T-helper 1 cell (primary cell): ENCODE measurements around the gene XAB2.
A peak's percentile ranks its signal among the peaks of the same experiment; 100 is the strongest.

Source experiments
- DNase-seq, 5 donors: peaks; one replicate each; pipeline ENCODE4 v3.0.0-alpha.2; 2012 to 2020

XAB2 gene

GRCh38 chr19:7648265-7649014 is 19.1 kb upstream of the XAB2 start:
- no peak for DNase-seq

GRCh38 chr19:7647156-7647555 is 17.8 kb upstream of the XAB2 start:
- DNase-seq, result no peak

GRCh38 chr19:7646426-7646700 is 17.0 kb upstream of the XAB2 start:
- no peak for DNase-seq

- DNase-seq, result no peak
These were observed 16.5 kb upstream of the XAB2 start for GRCh38 chr19:7645656-7646425.

GRCh38 chr19:7645163-7645562 is 15.8 kb upstream of the XAB2 start:
- DNase-seq, result no peak

- DNase-seq, result no peak
These were observed 15.2 kb upstream of the XAB2 start for GRCh38 chr19:7644550-7644877.

- peak in 1 of 5 donors; percentile 15 for DNase-seq
These were observed 14.5 kb upstream of the XAB2 start for GRCh38 chr19:7643629-7644549.

GRCh38 chr19:7643031-7643415 is 13.7 kb upstream of the XAB2 start:
- DNase-seq, result no peak

- DNase-seq, result no peak
These were observed 13.1 kb upstream of the XAB2 start for GRCh38 chr19:7642295-7643030.

- DNase-seq, result no peak
These were observed 12.2 kb upstream of the XAB2 start for GRCh38 chr19:7641290-7642276.

GRCh38 chr19:7640803-7641202 is 11.5 kb upstream of the XAB2 start:
- DNase-seq, result no peak

GRCh38 chr19:7639863-7640348 is 10.6 kb upstream of the XAB2 start:
- no peak for DNase-seq

- DNase-seq, result no peak
These were observed 9.6 kb upstream of the XAB2 start for GRCh38 chr19:7638802-7639465.

GRCh38 chr19:7637374-7638256 is 8.3 kb upstream of the XAB2 start:
- DNase-seq, result peak in 1 of 5 donors; percentile 18

GRCh38 chr19:7636691-7637373 is 7.5 kb upstream of the XAB2 start, which contains the start of gene STXBP2:
Gene STXBP2, plus strand, starts transcription at chr19:7637110. Its CDS starts 40 bp downstream, at chr19:7637150.
- DNase-seq, result peak; percentile 86 to 95 (median 92)

GRCh38 chr19:7636317-7636690 is 7.0 kb upstream of the XAB2 start:
- no peak for DNase-seq

GRCh38 chr19:7635670-7636069 is 6.3 kb upstream of the XAB2 start:
- no peak for DNase-seq

GRCh38 chr19:7633698-7634097 is 4.4 kb upstream of the XAB2 start, which contains the start of gene PCP2:
Gene PCP2, minus strand, starts transcription at chr19:7633719. Its CDS starts 262 bp downstream, at chr19:7633457.
- DNase-seq, result no peak
